Measurements from ENCODE around the gene OSTF1.

GRCh38 chr9:75041041-75041440, 47.3 kb upstream of the OSTF1 start:
- no peak for TF ChIP-seq POLR2A (IDR thresholded peaks at IDR 0.05; ENCODE audit: low read length)
- TF ChIP-seq GATA1 (IDR thresholded peaks at IDR 0.05; ENCODE audit: low read depth, low read length), result no peak

Data from erythroblast (primary cell).